Liver (tissue), 9 donors: ENCODE measurements around the gene TBC1D7. TPM values are rescaled to one million over a fixed set of nuclear protein-coding genes. Genes with fewer than 3 reads are reported as not detected.
A peak's percentile ranks its signal among the peaks of the same experiment; 100 is the strongest.

Experiments
- DNase-seq: peaks from one replicate; pipeline ENCODE4 v3.0.0-alpha.2; 2017; ENCODE audit warnings: low spot score
- H3K27ac ChIP-seq, 2 donors: one replicate each; pipeline ENCODE4 v1.7.0; 2013; ENCODE audit warnings: inconsistent platforms in 2 of 2, low read length in 2 of 2, control low read depth in 1 of 2, low read depth in 1 of 2, mild to moderate bottlenecking in 1 of 2
- H3K27me3 ChIP-seq, 4 donors: one replicate each; pipeline versions ENCODE4 v1.6.1 to v1.7.0; 2013; ENCODE audit warnings: low read length in 3 of 4, inconsistent platforms in 1 of 4, mild to moderate bottlenecking in 1 of 4, moderate library complexity in 1 of 4; ENCODE audit not compliant: control insufficient read depth in 4 of 4, insufficient read depth in 4 of 4
- H3K36me3 ChIP-seq, 4 donors: one replicate each; pipeline versions ENCODE4 v1.6.1 to v1.7.0; 2013; ENCODE audit warnings: low read length in 3 of 4, mild to moderate bottlenecking in 3 of 4, low read depth in 1 of 4, moderate library complexity in 1 of 4; ENCODE audit not compliant: control insufficient read depth in 4 of 4, insufficient read depth in 3 of 4
- H3K4me1 ChIP-seq, 4 donors: one replicate each; pipeline versions ENCODE4 v1.6.1 to v1.7.0; 2013; ENCODE audit warnings: low read length in 3 of 4, mild to moderate bottlenecking in 3 of 4, moderate library complexity in 1 of 4; ENCODE audit not compliant: control insufficient read depth in 4 of 4, insufficient read depth in 4 of 4
- H3K4me3 ChIP-seq, 3 donors: one replicate each; pipeline versions ENCODE4 v1.6.1 to v1.7.0; 2013; ENCODE audit warnings: low read length in 3 of 3, control low read depth in 1 of 3, low read depth in 1 of 3, mild to moderate bottlenecking in 1 of 3
- H3K9ac ChIP-seq, 2 donors: one replicate each; pipeline ENCODE4 v1.7.0; 2013; ENCODE audit warnings: low read length in 2 of 2, mild to moderate bottlenecking in 2 of 2, moderate library complexity in 2 of 2, control low read depth in 1 of 2, low read depth in 1 of 2
- H3K9me3 ChIP-seq, 4 donors: one replicate each; pipeline versions ENCODE4 v1.6.1 to v1.7.0; 2013; ENCODE audit warnings: low read length in 3 of 4; ENCODE audit not compliant: control insufficient read depth in 4 of 4
- EGR1 ChIP-seq, 2 donors: IDR thresholded peaks; 2 replicates each; pipeline ENCODE4 v1.6.1; 2016 to 2018; ENCODE audit warnings: antibody characterized with exemption in 2 of 2, low read depth in 2 of 2
- FOXA1 ChIP-seq: IDR thresholded peaks from 2 replicates; pipeline ENCODE4 v1.6.1; 2016; ENCODE audit warnings: antibody characterized with exemption
- FOXA2 ChIP-seq: IDR thresholded peaks from 2 replicates; pipeline ENCODE4 v1.6.1; 2016; ENCODE audit warnings: antibody characterized with exemption
- GABPA ChIP-seq, 2 donors: IDR thresholded peaks in 1 of 2; conservative IDR thresholded peaks in 1 of 2; 2 replicates each; pipeline ENCODE4 v1.6.1; 2016; ENCODE audit warnings: antibody characterized with exemption in 2 of 2, mild to moderate bottlenecking in 1 of 2, moderate library complexity in 1 of 2
- HNF4A ChIP-seq, 2 donors: conservative IDR thresholded peaks; 2 replicates each; pipeline ENCODE4 v1.6.1; 2016; ENCODE audit warnings: antibody characterized with exemption in 2 of 2, mild to moderate bottlenecking in 2 of 2
- HNF4G ChIP-seq: IDR thresholded peaks from 2 replicates; pipeline ENCODE4 v1.6.1; 2016; ENCODE audit warnings: antibody characterized with exemption
- JUND ChIP-seq, 2 donors: IDR thresholded peaks; 2 replicates each; pipeline ENCODE4 v1.6.1; 2016; ENCODE audit warnings: antibody characterized with exemption in 2 of 2
- NR2F2 ChIP-seq: IDR thresholded peaks from 2 replicates; pipeline ENCODE4 v1.6.1; 2016; ENCODE audit warnings: antibody characterized with exemption
- RAD21 ChIP-seq, 2 donors: IDR thresholded peaks; 2 replicates each; pipeline ENCODE4 v1.6.1; 2016; ENCODE audit warnings: antibody characterized with exemption in 2 of 2, mild to moderate bottlenecking in 2 of 2
- RXRA ChIP-seq, 2 donors: IDR thresholded peaks; 2 replicates each; pipeline ENCODE4 v1.6.1; 2017 to 2018; ENCODE audit warnings: antibody characterized with exemption in 2 of 2, mild to moderate bottlenecking in 1 of 2
- SP1 ChIP-seq: IDR thresholded peaks from 2 replicates; pipeline ENCODE4 v1.6.1; 2018; ENCODE audit warnings: antibody characterized with exemption, mild to moderate bottlenecking
- TAF1 ChIP-seq: conservative IDR thresholded peaks from 2 replicates; pipeline ENCODE4 v1.6.1; 2016; ENCODE audit warnings: antibody characterized with exemption, mild to moderate bottlenecking
- YY1 ChIP-seq: IDR thresholded peaks from 2 replicates; pipeline ENCODE4 v1.6.1; 2016; ENCODE audit warnings: antibody characterized with exemption, mild to moderate bottlenecking
- WGBS: extraction: QIAGEN DNeasy Blood & Tissue Kit; methylation state at CpG from one replicate; pipeline ENCODE4 v1.1.7; 2013; 5-methylcytosine and 5-hydroxymethylcytosine counted together
- polyA plus RNA-seq, 2 donors: library from polyadenylated mRNA; stranded (reverse) in 1 of 2; unstranded in 1 of 2; fragments of 200-250 nt in 1 of 2; fragments of >200 nt in 1 of 2; fragmentation: Nextera tagmentation in 1 of 2; extraction: Ambion mirVana in 1 of 2; gene quantifications; one replicate each; pipeline versions ENCODE4 v1.2.1 to v1.2.3, GENCODE V29; 2013 to 2015
- total RNA-seq, 2 donors: library from RNA; depleted of rRNA; stranded (reverse); fragments of >200 nt; gene quantifications; one replicate each; pipeline ENCODE4 v1.2.3, GENCODE V29; 2014
- TF ChIP-seq, protein P1 (sequence below): fragments of 150-350 bp; IDR thresholded peaks from 2 replicates; pipeline ENCODE4 v1.5.1; 2017; ENCODE audit warnings: improper control_type of control experiment, low read depth, low read length; ENCODE audit not compliant: missing input control
- TF ChIP-seq, protein P2 (sequence below): IDR thresholded peaks from 2 replicates; pipeline ENCODE4 v1.6.1; 2016; ENCODE audit warnings: antibody characterized with exemption
- TF ChIP-seq, protein P3 (sequence below): IDR thresholded peaks from 2 replicates; pipeline ENCODE4 v1.6.1; 2016; ENCODE audit warnings: antibody characterized with exemption, mild to moderate bottlenecking
- TF ChIP-seq, protein P4 (sequence below): IDR thresholded peaks from 2 replicates; pipeline ENCODE4 v1.6.1; 2016; ENCODE audit warnings: antibody characterized with exemption
- TF ChIP-seq, protein P5 (sequence below): IDR thresholded peaks from 2 replicates; pipeline ENCODE4 v1.6.1; 2016; ENCODE audit warnings: antibody characterized with exemption
- donor health status: healthy.
- donor health status: healthy.
- donor health status: healthy.
- donor health status: healthy.
- donor health status: healthy.

TBC1D7 gene
- total and polyA plus RNA-seq, 4 donors = 9.6 to 18.8 (median 10.6) TPM

DNA sequence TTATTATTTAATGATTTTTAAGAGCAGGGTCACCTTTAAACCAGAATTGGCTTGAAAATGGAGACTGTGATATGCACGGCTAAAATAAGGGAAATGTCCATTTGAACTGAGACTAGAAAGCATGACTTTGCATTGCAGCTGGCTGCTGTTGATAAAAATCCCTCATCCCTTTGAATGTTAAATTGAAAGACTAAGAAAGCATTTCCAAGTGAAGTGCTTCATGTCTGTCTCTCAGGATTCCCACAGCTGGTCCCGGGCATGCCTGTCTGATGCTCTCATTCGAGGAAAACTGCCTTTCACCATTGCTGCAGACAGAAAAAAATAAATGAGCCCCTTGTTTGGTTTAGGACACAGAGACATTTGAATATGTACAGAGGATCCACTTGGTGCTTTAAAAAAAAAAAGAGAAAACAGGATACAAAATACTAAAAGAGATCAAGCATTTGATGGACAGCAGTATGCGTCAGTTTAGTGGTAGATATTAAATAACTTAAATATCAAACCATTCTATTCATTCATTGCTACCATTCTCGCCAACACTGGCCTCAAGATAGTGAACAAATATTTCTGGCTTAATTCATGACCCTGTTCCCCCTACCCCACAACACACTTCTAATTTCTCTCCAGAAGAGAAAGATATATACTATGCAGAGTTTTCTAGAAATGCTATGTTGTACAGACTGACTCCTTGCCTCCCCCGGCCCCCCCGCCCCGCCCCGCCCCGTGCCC, 55.0 kb downstream of the TBC1D7 start:
- Histone ChIP-seq H3K36me3 (peaks cover 0 to 2% (median 0%) of the 10 kb centered on the region in 4 donors), H3K27ac (no peak overlapping the region), H3K4me1 (no peaks in the 10 kb centered on the region), H3K9me3 (no peaks in the 10 kb centered on the region), H3K27me3 (no peaks in the 10 kb centered on the region), H3K9ac (peak overlapping the region in 1 of 2 donors; percentile 22), H3K4me3 (no peak overlapping the region)
- WGBS = 77% methylated on average over 10 of the region's 10 CpGs
- DNase-seq = no peak
- TF ChIP-seq RAD21 (IDR thresholded peaks at IDR 0.05) (no peak), FOXA1 (no peak)
- TF ChIP-seq, protein P1, sequence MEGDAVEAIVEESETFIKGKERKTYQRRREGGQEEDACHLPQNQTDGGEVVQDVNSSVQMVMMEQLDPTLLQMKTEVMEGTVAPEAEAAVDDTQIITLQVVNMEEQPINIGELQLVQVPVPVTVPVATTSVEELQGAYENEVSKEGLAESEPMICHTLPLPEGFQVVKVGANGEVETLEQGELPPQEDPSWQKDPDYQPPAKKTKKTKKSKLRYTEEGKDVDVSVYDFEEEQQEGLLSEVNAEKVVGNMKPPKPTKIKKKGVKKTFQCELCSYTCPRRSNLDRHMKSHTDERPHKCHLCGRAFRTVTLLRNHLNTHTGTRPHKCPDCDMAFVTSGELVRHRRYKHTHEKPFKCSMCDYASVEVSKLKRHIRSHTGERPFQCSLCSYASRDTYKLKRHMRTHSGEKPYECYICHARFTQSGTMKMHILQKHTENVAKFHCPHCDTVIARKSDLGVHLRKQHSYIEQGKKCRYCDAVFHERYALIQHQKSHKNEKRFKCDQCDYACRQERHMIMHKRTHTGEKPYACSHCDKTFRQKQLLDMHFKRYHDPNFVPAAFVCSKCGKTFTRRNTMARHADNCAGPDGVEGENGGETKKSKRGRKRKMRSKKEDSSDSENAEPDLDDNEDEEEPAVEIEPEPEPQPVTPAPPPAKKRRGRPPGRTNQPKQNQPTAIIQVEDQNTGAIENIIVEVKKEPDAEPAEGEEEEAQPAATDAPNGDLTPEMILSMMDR = no peak

GRCh38 chr6:13272131-13273046, 55.9 kb downstream of the TBC1D7 start:
- Histone ChIP-seq H3K27ac (no peak overlapping the region), H3K27me3 (no peaks in the 10 kb centered on the region), H3K4me3 (no peak overlapping the region), H3K9ac (no peak overlapping the region), H3K4me1 (no peaks in the 10 kb centered on the region), H3K36me3 (peaks cover 0 to 2% (median 0%) of the 10 kb centered on the region in 4 donors), H3K9me3 (no peaks in the 10 kb centered on the region)
- no peak for DNase-seq
- 87% methylated on average over 24 of the region's 24 CpGs for WGBS
- TF ChIP-seq, protein P2, sequence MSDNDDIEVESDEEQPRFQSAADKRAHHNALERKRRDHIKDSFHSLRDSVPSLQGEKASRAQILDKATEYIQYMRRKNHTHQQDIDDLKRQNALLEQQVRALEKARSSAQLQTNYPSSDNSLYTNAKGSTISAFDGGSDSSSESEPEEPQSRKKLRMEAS = no peak
- no peak for TF ChIP-seq EGR1 (IDR thresholded peaks at IDR 0.05; ENCODE audit: low read depth in 2 of 2)
- TF ChIP-seq, protein P3, sequence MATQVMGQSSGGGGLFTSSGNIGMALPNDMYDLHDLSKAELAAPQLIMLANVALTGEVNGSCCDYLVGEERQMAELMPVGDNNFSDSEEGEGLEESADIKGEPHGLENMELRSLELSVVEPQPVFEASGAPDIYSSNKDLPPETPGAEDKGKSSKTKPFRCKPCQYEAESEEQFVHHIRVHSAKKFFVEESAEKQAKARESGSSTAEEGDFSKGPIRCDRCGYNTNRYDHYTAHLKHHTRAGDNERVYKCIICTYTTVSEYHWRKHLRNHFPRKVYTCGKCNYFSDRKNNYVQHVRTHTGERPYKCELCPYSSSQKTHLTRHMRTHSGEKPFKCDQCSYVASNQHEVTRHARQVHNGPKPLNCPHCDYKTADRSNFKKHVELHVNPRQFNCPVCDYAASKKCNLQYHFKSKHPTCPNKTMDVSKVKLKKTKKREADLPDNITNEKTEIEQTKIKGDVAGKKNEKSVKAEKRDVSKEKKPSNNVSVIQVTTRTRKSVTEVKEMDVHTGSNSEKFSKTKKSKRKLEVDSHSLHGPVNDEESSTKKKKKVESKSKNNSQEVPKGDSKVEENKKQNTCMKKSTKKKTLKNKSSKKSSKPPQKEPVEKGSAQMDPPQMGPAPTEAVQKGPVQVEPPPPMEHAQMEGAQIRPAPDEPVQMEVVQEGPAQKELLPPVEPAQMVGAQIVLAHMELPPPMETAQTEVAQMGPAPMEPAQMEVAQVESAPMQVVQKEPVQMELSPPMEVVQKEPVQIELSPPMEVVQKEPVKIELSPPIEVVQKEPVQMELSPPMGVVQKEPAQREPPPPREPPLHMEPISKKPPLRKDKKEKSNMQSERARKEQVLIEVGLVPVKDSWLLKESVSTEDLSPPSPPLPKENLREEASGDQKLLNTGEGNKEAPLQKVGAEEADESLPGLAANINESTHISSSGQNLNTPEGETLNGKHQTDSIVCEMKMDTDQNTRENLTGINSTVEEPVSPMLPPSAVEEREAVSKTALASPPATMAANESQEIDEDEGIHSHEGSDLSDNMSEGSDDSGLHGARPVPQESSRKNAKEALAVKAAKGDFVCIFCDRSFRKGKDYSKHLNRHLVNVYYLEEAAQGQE = no peak
- TF ChIP-seq, protein P4, sequence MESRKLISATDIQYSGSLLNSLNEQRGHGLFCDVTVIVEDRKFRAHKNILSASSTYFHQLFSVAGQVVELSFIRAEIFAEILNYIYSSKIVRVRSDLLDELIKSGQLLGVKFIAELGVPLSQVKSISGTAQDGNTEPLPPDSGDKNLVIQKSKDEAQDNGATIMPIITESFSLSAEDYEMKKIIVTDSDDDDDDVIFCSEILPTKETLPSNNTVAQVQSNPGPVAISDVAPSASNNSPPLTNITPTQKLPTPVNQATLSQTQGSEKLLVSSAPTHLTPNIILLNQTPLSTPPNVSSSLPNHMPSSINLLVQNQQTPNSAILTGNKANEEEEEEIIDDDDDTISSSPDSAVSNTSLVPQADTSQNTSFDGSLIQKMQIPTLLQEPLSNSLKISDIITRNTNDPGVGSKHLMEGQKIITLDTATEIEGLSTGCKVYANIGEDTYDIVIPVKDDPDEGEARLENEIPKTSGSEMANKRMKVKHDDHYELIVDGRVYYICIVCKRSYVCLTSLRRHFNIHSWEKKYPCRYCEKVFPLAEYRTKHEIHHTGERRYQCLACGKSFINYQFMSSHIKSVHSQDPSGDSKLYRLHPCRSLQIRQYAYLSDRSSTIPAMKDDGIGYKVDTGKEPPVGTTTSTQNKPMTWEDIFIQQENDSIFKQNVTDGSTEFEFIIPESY = no peak
- TF ChIP-seq, protein P5, sequence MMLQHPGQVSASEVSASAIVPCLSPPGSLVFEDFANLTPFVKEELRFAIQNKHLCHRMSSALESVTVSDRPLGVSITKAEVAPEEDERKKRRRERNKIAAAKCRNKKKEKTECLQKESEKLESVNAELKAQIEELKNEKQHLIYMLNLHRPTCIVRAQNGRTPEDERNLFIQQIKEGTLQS = no peak
- TF ChIP-seq JUND (IDR thresholded peaks at IDR 0.05) = no peak
- TF ChIP-seq HNF4A (conservative IDR thresholded peaks at IDR 0.05) = no peak
- no peak for TF ChIP-seq YY1
- no peak for TF ChIP-seq GABPA (IDR thresholded peaks at IDR 0.05 in 1 of 2, conservative IDR thresholded peaks at IDR 0.05 in 1 of 2)
- no peak for TF ChIP-seq RXRA (IDR thresholded peaks at IDR 0.05)
- no peak for TF ChIP-seq NR2F2
- no peak for TF ChIP-seq FOXA1
- no peak for TF ChIP-seq SP1
- no peak for TF ChIP-seq FOXA2
- TF ChIP-seq, protein P1 = no peak
- no peak for TF ChIP-seq TAF1
- TF ChIP-seq RAD21 (IDR thresholded peaks at IDR 0.05) = no peak
- TF ChIP-seq HNF4G = no peak
